G401.6 (cell line): ENCODE measurements around the gene ARHGEF19.
"Not testable (repeated sequence)": the region's sequence is repeated elsewhere in the genome, so short reads cannot be mapped to it uniquely, and the experiment has no call there.

Source experiments
- FAIRE-seq: peaks from 2 replicates; lab custom pipeline; 2012; peaks lifted over from hg19 to GRCh38; lab: Jason Lieb, UNC

ARHGEF19 gene

GRCh38 chr1:16180291-16180824 lies 32.1 kb downstream of the ARHGEF19 start:
- no peak for FAIRE-seq

DNA sequence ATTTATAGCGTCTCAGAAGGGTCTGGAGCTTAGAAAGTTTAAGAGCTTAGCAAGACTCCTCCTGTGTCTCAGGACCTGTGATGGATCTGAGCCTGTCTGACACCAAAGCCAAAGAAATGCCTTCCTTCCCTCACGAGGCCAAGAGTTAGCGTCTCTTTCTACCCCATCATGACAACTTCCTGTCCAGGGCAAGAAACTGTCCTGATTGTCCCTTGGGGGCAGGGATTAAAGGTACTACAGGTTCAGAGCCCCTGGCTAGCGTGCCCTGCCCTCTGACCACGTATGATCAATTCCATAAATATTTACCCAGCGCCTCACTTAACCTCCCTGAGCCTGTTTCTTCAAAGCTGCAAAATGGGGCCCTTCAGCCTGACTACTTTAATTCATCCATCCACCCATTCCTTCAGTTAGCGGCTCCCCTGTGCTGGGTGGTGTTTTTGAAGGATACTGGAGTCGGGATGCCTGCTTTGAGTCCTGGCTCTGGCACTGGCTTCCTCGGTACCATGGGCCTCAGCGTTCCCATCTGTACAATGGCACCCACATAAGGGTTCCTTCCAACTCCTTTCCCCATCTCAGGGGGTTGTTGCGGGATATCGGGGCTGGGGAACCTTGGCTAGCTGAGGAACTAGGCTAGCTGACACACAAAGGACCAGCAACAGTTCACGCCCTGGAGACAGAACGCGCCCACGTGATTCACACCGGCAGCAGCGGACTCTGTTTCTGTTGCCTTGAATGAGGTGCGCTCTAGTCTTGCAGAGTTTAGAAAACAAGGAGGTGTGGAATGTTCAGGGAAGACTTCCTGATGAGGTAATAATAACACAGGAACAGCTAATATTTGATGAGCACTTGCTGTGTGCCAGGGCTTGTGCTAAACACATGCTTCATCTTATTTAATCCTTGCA lies 33.6 kb downstream of the ARHGEF19 start:
- FAIRE-seq = no peak

- FAIRE-seq = no peak
Observed at GRCh38 chr1:16177306-16177705, 35.1 kb downstream of the ARHGEF19 start.

- no peak for FAIRE-seq
Observed at GRCh38 chr1:16176653-16177052, 35.8 kb downstream of the ARHGEF19 start.

DNA sequence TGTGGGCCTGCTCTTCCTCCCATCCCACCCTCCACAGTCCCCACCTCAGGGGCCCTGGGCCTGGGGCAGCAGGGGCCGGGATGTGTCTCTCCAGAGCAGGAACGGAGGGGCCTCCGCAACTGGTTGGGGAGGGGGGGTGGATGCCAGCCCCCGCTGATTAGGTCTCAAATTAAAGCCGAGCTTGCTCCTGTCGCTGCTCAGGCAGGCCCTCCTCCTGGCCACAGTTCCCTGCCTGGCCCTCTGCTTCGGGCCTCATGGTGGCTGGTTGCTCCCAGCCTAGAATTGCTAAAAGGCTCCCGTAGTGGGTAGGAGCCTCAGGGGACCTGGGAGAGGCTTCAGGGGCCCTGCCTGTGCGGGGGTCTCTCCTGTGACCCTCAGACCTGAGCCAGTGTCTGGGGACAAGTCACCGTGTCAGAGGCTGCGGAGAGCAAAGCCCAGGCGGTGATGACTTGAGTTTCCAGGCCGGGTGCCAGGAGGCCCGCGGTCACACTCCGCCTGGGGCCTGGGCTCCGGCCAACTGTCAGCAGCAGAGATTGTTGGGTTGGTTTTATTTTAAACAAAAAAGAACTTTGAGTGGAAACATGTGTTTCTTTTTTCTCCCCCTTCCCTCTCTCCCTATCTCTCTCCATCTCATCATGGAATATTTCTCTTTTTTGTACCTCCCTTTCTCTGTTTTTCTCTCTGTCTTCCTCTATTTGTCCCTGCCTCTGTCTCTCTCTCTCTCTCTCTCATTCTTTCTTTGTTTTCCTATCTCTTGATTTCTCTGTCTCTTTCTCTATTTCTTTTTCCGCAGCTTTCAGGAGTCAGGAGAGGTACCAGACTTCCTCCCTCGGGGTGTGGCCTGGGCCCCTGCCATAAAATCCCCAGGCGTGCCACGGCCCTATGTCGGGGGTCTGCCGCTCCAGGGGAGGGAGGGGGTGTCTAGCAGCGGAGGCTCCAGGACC lies 36.6 kb downstream of the ARHGEF19 start:
- peak; percentile 55 for FAIRE-seq

DNA sequence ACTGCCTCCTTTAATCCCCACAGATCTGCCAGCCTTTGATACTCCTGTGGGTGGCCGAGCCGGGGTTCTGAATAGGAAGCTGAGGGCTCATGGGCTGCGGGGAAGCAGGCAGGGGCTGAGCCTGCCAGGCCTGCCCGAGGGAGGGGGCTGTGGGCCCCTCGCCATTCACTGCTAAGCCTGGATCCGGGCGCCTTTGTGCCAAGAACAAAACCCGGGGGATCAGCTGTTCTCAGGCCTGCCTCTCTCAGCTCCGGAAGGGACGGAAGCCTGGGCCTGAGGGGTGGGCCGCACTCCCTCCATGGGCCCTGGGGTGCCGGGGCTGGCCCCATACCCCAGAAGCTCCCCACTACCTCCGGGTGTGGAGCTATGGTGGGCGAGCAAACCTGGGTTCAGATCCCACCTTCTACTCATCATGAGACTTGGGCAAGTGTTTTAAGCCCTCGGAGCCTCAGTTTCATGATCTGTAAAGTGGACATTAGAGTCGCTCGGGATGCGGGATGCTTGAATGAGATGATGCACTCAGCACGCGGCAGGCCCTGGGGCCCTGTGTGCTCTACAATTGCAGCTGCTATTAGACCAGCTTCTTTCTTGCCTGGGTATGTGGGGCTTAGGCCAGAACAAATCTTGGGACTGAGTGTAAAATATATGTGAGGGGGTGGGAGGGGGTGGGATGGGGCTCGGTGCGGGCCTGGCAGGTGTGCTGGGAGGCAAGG lies 37.4 kb downstream of the ARHGEF19 start:
- no peak for FAIRE-seq

- no peak for FAIRE-seq
Observed at GRCh38 chr1:16174261-16174868, 38.1 kb downstream of the ARHGEF19 start.

- FAIRE-seq = no peak
Observed at GRCh38 chr1:16173447-16174260, 38.8 kb downstream of the ARHGEF19 start.

DNA sequence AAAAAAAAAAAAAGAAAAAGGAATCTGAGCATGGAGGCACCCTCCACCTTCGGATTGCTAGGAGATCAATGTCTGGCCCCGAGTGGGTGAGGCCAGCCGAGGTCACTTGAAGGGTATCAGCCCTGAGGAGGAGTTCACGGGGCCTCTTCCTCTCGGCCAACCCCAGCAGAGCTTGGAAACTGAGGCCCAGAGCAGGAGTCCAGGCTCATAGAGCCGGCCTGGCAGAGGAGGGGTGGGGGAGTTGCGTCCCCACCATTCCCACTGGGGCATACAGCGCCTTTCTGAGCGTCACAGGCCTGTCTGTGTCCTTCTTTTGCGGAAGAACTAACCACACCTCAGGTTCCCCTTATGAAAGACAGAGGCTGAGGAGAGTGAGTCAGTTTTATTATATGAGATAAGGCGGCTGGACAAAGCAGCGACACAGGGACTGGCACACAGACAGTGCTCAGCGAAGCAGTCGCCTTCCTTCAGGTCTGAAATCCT lies 39.4 kb downstream of the ARHGEF19 start:
- no peak for FAIRE-seq

DNA sequence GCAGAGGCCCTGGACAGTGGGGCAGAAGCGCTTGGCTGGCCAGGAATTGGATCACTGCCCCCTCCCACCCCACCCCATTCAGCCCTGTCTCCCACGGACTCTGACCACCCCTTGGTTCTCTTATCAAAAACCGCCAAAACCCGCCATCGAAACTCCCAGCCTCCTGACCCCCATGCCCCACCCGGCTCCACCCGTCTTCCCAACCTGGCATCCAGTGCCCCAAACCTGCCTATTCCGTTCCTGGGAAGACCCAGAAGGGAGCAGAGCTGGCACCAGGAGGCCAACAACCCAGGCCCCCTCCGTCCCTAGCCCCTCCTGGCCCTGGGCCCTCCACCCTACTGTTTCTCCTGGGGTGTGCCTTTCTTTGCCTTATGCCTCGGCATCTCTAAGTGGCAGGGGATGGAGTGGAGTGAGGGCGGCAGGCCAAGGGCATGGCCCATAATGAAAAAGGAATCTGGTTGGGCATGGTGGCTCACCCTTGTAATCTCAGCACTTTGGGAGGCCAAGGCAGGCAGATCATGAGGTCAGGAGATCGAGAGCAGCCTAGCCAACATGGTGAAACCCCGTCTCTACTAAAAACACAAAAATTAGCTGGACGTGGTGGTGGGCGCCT lies 40.1 kb downstream of the ARHGEF19 start:
- no peak for FAIRE-seq

DNA sequence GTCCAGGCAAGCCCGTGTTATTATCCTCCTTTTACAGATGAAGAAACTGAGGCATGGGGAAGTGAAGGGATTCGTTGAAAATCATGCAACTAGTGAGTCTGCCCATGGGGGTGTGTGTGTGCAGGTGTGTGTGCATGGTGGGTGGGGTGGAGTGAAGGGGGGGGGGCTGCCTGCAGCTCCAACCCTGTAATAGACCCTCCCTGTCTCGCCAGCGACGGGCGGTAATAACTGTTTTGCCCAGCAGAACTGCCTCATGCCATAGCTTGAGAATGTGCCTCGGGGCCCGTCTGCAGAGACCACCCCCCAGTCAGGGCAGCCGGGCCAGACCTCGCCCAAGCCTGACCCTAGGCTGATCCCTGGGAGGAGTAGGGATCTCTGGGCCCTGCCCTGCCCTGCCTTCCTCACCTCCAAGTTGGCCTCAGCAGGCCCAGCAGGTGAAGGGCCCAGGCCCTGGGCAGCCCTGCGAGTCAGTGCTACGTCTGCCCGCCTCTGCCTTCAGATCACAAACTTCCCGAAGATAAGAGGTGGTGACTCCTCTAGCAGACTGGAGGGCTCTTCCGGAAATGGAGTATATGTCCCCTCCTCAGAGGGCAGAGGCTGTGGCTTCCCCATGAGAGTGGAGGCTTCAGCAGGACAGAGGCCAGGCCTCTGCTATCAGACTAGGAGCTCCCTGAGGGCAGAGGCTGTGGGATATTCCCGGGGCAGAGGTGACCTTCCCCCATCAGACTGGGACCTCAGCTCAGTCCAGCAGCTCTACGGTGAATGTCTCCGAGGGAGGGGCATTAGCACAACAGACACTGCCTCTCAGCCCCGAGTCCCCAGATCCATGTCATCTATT lies 40.9 kb downstream of the ARHGEF19 start:
- no peak for FAIRE-seq

- no peak for FAIRE-seq
Observed at GRCh38 chr1:16170283-16170673, 42.2 kb downstream of the ARHGEF19 start.

DNA sequence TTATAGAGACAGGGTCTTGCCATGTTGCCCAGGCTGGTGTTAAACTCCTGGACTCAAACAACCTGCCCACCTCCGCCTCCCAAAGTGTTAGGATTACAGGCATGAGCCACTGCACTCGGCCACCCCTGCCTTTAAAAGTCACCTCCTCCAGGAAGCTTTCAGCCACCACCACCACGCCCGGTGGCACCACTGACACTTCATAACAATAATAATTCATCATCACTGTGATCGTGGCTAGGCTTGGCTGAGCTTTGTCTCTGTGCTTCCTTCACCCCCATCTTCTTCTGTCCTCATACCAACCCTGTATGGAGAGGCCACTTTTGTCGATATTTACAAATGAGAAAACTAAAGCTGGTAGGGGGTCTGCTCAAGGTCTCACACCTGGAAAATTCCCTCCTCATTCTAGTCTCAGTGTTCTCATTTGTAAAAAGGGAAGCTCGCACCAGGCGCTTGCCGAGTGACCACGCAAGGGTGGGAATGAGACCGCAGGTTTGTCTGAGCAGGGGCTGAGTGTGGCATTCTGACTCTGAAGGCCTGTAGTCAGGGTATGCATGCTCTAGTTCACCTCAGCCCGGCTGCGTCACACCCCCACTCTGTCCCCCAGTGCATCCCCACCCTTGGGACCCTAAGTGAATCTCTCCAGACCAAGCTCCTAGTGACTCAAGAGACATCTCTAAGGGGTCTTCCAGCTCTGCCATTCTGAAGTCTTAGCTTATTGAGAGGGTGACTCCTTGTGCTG lies 43.7 kb downstream of the ARHGEF19 start:
- no peak for FAIRE-seq

- not testable (repeated sequence) for FAIRE-seq
Observed at GRCh38 chr1:16168144-16168495, 44.3 kb downstream of the ARHGEF19 start.

DNA sequence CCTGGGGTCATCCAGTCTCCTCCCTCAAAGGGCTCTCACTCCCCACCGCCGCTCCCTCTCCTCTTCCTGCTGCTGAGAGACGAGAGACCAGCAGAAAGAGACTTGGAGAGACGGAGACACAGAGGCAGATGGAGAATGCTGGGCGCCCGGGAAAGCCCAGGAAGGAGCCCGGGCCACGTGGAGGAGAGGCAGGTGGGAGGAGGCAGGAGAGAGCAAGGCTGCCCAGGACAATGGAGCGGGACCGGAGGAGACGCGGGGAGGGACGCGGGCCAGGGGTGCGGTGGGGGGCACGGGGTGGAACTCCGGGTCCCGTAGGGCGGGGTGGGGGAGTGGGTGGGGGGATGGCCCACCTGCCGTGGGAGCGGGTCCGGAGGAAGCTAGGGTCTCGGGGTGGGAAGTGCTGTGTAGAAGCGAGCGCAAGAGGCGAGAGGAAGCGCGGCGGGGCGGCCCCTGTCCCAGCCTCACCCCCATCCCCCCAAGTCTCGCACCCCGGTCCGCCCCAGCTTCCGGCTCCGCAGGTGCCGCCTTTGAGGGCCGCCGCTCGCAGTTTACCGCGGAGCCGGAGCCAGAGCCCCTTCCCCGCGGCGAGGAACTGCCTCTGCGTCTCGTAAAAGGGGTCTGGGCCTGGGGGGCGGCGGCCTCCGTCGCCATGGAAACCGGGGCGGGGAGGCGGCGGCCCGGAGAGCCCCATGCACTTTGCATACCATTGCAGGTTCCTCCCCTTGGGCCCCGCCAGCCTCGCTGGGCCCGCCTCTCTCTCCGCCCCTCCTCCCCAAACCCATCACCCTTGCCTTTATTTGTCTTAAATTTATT lies 44.9 kb downstream of the ARHGEF19 start:
- peak; percentile 96 for FAIRE-seq

DNA sequence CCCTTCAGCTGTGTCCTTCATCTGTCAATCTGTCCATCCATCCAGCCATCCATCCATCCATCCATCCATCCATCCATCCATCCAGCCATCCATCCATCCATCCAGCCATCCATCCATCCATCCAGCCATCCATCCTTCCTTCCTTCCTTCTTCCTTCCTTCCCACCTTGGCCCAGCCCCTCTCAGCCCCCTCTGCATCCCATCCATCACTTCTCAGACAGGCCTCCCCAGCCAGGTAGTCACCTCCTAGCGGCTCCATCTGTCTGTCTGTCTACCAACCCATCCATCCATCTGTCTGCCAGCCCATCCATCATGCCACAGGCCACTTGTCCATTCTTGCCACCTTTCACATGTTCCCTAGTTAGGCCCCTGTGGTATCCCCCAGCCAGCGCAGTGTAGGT lies 46.3 kb downstream of the ARHGEF19 start:
- no peak for FAIRE-seq

DNA sequence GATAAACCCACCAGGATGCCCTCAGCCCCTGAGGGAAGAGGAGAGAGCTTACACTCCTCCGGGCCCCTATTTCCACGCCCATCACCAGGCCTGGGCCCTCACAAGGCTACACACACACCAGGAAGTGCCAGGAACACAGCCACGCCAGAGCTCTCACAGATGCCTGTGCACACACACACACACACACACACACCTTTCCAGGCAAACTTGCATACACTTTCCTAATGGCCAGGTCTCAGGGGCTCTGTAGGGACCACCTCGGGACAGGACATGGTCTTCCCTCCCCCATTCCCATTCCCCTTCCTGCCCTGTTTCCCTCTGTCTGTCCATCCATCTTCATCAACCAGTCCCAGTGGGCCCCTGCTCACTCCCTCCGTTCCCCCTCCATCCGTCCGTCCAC lies 46.9 kb downstream of the ARHGEF19 start:
- FAIRE-seq = no peak

DNA sequence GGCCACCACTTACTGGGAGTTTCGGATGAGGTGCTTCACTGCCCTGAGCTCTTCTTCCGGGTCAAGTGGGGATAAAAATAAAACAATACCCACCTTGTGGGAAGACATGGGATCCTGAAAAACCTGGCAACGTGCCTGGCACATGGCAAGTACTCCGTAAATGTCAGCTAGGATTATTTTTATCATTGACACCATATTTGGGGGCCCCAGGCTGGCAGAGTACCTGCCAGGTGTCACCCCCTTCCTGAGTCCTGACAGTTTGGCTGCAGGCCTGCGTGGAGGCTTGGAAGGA lies 47.4 kb downstream of the ARHGEF19 start:
- no peak for FAIRE-seq
